ENCODE data around the gene SLC25A24. TPM values are rescaled to one million over a fixed set of nuclear protein-coding genes. Genes with fewer than 3 reads are reported as not detected.

Gene SLC25A24
- total and polyA plus RNA-seq, 10 of the 15 experiments (the other 5 are each of a cell fraction or from before 2014, with no cell fraction given): 4.0 to 20.6 (median 14.2) TPM

- no peak overlapping the region for H2AFZ ChIP-seq (ENCODE audit: control insufficient read depth, low read depth, low read length)
- H3K4me2 ChIP-seq (ENCODE audit: control insufficient read depth, insufficient read depth): no peak overlapping the region
- SMC1A ChIA-PET (ENCODE audit: uncharacterized antibody, unreplicated experiment): no interaction called here
- no peaks in the 10 kb centered on the region for H3K36me3 ChIP-seq (ENCODE audit: control insufficient read depth in 2 of 2, insufficient read depth in 2 of 2, low read length in 1 of 2)
- intact Hi-C loops (cut with micrococcal nuclease; ENCODE audit: unreplicated experiment): loop anchor here (5.0 kb wide), 1 partner anchor 49 kb away; no protein-coding TSS in a partner anchor
- RAD21 ChIA-PET (ENCODE audit: unreplicated experiment): no interaction called here
- H3K79me2 ChIP-seq (ENCODE audit: control insufficient read depth, insufficient read depth, low read length): no peaks in the 10 kb centered on the region
- H3K27me3 ChIP-seq (replicated peaks in 1 of 2; ENCODE audit: control insufficient read depth in 2 of 2, insufficient read depth in 2 of 2, low read length in 1 of 2): no peaks in the 10 kb centered on the region
- FAIRE-seq: no peak
- H3K9ac ChIP-seq (ENCODE audit: control insufficient read depth, insufficient read depth, low read length): no peak overlapping the region
- H3K4me3 ChIP-seq: no peak overlapping the region
- no peaks in the 10 kb centered on the region for H4K20me1 ChIP-seq (ENCODE audit: control insufficient read depth, insufficient read depth)
- no TSS peak for BruUV-seq (replicated peaks)
- CTCF ChIA-PET: no interaction called here
- no peak for DNase-seq (ENCODE audit: low read depth, low spot score)
- H3K27ac ChIP-seq (ENCODE audit: control insufficient read depth, insufficient read depth): no peak overlapping the region
- H3K4me1 ChIP-seq (ENCODE audit: control insufficient read depth, insufficient read depth, low read length): no peaks in the 10 kb centered on the region
- in situ Hi-C loops (cut with MboI): no loop called here
- TF ChIP-seq CBX3 (IDR thresholded peaks at IDR 0.05; ENCODE audit: borderline replicate concordance, low read depth) (no peak), BRCA1 (IDR thresholded peaks at IDR 0.05; ENCODE audit: low read depth, low read length) (no peak)
- POLR2A ChIA-PET: no interaction called here
- no peak for ATAC-seq
- H3K9me3 ChIP-seq (replicated peaks; ENCODE audit: control insufficient read depth, insufficient read depth, low read length): no peaks in the 10 kb centered on the region
- 74% methylated on average over 6 of the region's 6 CpGs for WGBS (ENCODE audit: insufficient coverage, insufficient replicate concordance, low lambda C conversion rate, missing lambda C conversion rate)
Measured at GRCh38 chr1:108142773-108143394, 57.3 kb downstream of the SLC25A24 start.

DNA sequence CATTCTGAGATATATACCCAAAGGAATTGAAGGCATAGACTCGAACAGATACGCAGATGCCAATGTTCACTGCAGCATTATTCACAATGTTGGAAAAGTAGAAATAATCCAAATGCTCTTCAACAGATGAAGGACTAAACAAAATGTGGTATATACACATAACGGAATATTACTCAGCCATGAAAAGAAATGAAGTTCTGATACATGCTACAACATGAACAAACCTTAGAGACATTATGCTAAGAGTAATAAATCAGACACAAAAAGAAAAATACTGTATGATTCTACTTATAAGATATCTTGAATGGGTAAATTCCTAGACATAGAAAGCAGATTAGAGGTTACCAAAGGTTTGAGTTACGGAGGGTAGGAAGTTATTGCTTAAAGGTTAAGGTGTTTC, 57.9 kb downstream of the SLC25A24 start:
- in situ Hi-C loops (cut with MboI) (no loop called here), intact Hi-C loops (cut with micrococcal nuclease; ENCODE audit: unreplicated experiment) (loop anchor here (5.0 kb wide), 1 partner anchor 50 kb away; no protein-coding TSS in a partner anchor)
- no peak for FAIRE-seq
- SMC1A ChIA-PET (ENCODE audit: uncharacterized antibody, unreplicated experiment): interaction anchor here (0.8 kb wide), 1 partner anchor 17 kb away, joined by 3 read pairs; no protein-coding TSS in a partner anchor
- no peak overlapping the region for H3K9ac ChIP-seq (ENCODE audit: control insufficient read depth, insufficient read depth, low read length)
- H3K27me3 ChIP-seq (replicated peaks in 1 of 2; ENCODE audit: control insufficient read depth in 2 of 2, insufficient read depth in 2 of 2, low read length in 1 of 2): no peaks in the 10 kb centered on the region
- ATAC-seq: no peak
- RAD21 ChIA-PET (ENCODE audit: unreplicated experiment): no interaction called here
- H2AFZ ChIP-seq (ENCODE audit: control insufficient read depth, low read depth, low read length): no peak overlapping the region
- POLR2A ChIA-PET: no interaction called here
- H3K27ac ChIP-seq (ENCODE audit: control insufficient read depth, insufficient read depth): no peak overlapping the region
- BruUV-seq (replicated peaks): no TSS peak
- no peak overlapping the region for H3K4me3 ChIP-seq
- CTCF ChIA-PET: interaction anchor here (1.8 kb wide), 1 partner anchor 16 kb away, joined by 7 read pairs; no protein-coding TSS in a partner anchor
- WGBS (ENCODE audit: insufficient coverage, insufficient replicate concordance, low lambda C conversion rate, missing lambda C conversion rate): 59% methylated on average over 4 of the region's 4 CpGs
- H4K20me1 ChIP-seq (ENCODE audit: control insufficient read depth, insufficient read depth): no peaks in the 10 kb centered on the region
- no peaks in the 10 kb centered on the region for H3K9me3 ChIP-seq (replicated peaks; ENCODE audit: control insufficient read depth, insufficient read depth, low read length)
- no peaks in the 10 kb centered on the region for H3K4me1 ChIP-seq (ENCODE audit: control insufficient read depth, insufficient read depth, low read length)
- no peak for DNase-seq (ENCODE audit: low read depth, low spot score)
- no peak overlapping the region for H3K4me2 ChIP-seq (ENCODE audit: control insufficient read depth, insufficient read depth)
- H3K79me2 ChIP-seq (ENCODE audit: control insufficient read depth, insufficient read depth, low read length): no peaks in the 10 kb centered on the region
- no peaks in the 10 kb centered on the region for H3K36me3 ChIP-seq (ENCODE audit: control insufficient read depth in 2 of 2, insufficient read depth in 2 of 2, low read length in 1 of 2)
- TF ChIP-seq SRF (IDR thresholded peaks at IDR 0.05; ENCODE audit: low read depth in 2 of 2, low read length in 2 of 2): no peak
- TF ChIP-seq EZH2 (IDR thresholded peaks at IDR 0.05; ENCODE audit: borderline replicate concordance, control insufficient read depth, low read depth, low read length): no peak
- TF ChIP-seq CUX1 (IDR thresholded peaks at IDR 0.05; ENCODE audit: insufficient replicate concordance, low read depth, low read length): no peak
- TF ChIP-seq, protein P1, sequence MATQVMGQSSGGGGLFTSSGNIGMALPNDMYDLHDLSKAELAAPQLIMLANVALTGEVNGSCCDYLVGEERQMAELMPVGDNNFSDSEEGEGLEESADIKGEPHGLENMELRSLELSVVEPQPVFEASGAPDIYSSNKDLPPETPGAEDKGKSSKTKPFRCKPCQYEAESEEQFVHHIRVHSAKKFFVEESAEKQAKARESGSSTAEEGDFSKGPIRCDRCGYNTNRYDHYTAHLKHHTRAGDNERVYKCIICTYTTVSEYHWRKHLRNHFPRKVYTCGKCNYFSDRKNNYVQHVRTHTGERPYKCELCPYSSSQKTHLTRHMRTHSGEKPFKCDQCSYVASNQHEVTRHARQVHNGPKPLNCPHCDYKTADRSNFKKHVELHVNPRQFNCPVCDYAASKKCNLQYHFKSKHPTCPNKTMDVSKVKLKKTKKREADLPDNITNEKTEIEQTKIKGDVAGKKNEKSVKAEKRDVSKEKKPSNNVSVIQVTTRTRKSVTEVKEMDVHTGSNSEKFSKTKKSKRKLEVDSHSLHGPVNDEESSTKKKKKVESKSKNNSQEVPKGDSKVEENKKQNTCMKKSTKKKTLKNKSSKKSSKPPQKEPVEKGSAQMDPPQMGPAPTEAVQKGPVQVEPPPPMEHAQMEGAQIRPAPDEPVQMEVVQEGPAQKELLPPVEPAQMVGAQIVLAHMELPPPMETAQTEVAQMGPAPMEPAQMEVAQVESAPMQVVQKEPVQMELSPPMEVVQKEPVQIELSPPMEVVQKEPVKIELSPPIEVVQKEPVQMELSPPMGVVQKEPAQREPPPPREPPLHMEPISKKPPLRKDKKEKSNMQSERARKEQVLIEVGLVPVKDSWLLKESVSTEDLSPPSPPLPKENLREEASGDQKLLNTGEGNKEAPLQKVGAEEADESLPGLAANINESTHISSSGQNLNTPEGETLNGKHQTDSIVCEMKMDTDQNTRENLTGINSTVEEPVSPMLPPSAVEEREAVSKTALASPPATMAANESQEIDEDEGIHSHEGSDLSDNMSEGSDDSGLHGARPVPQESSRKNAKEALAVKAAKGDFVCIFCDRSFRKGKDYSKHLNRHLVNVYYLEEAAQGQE (IDR thresholded peaks at IDR 0.05; ENCODE audit: low read depth, low read length): no peak
- TF ChIP-seq RAD51 (IDR thresholded peaks at IDR 0.05): no peak
- no peak for TF ChIP-seq ZSCAN29 (IDR thresholded peaks at IDR 0.05)
